ENCODE data around the gene ADCY10. TPM values are rescaled to one million over a fixed set of nuclear protein-coding genes. Genes with fewer than 3 reads are reported as not detected.
A peak's percentile ranks its signal among the peaks of the same experiment; 100 is the strongest.

Gene ADCY10
- total and polyA plus RNA-seq, 2 donors (not counting 3 experiments of a cell fraction or from before 2014, with no cell fraction given) = not detected

DNA sequence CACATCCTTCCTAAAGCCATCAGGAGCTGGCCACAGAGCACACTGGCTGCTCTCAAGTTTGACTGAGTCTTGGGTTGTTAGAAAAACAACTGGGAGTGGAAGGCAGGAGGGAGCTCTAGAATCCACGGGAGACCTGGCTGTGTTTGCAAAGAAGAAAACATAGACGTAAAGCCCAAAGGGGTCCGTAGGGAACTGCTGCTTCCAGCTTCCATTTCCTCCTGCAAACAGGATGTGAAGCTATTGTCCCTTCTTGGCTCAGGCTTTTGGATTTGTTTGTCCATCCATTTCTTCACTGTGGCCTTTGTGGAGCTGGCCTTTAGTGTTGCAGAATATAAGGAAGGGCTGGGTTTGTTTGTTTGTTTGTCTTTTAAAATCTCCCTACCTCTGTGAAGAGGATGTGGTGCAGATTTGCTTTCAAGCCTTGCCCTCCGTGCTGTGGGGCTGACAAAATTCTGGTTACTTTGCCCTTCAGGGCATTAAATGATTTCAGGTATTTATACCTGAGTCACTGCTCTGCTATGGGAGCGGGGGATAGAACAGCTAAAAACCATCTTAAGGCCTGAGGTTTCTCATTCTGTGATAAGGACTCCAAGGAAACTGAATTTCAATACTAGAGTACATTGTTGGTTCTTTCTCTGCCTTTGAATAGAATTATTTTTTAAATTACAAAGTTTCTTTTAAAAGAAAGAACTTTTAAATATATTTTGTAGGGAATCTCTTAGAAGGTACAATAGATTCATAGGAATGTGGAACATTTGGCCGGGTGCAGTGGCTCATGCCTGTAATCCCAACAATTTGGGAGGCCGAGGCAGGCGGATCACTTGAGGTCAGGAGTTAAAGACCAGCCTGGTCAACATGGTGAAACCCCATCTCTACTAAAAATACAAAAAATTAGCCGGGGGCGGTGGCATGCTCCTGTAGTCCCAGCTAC lies 117.9 kb downstream of the ADCY10 start:
- Histone ChIP-seq H4K20me1 (replicated peaks; ENCODE audit: control insufficient read depth, extremely low read depth, insufficient read depth, low read length) (no peaks in the 10 kb centered on the region), H3K9me3 (replicated peaks; ENCODE audit: control insufficient read depth, insufficient read depth, low read length) (no peaks in the 10 kb centered on the region), H3K79me2 (ENCODE audit: control insufficient read depth, insufficient read depth, low read length) (no peaks in the 10 kb centered on the region), H3K9ac (replicated peaks; ENCODE audit: extremely low read depth, insufficient read depth, low read length) (no peak overlapping the region), H3K9me1 (replicated peaks; ENCODE audit: control insufficient read depth, extremely low read depth, insufficient read depth, low read length) (no peaks in the 10 kb centered on the region), H3K27ac (ENCODE audit: insufficient read depth, low read depth, low read length) (peak overlapping the region; percentile 37), H2AFZ (ENCODE audit: low read depth, low read length) (peak overlapping the region; percentile 32), H3K4me1 (ENCODE audit: control insufficient read depth, extremely low read depth, insufficient read depth, low read length) (peaks cover 12% of the 10 kb centered on the region), H3K27me3 (ENCODE audit: control insufficient read depth in 2 of 2, insufficient read depth in 2 of 2, low read length in 2 of 2) (no peaks in the 10 kb centered on the region), H3K4me3 (replicated peaks in 1 of 3; ENCODE audit: insufficient read depth in 1 of 3, low read depth in 1 of 3, low read length in 3 of 3) (no peak overlapping the region), H3K36me3 (ENCODE audit: control insufficient read depth in 2 of 2, extremely low read depth in 1 of 2, insufficient read depth in 2 of 2, low read length in 2 of 2) (peaks cover 0 to under 1% of the 10 kb centered on the region in 2 experiments), H3K4me2 (ENCODE audit: insufficient read depth, low read length) (peak overlapping the region; percentile 50)
- no peak for TF ChIP-seq FOS (IDR thresholded peaks at IDR 0.05; ENCODE audit: borderline replicate concordance, insufficient read depth, low read length)
- ChIA-PET POLR2A (no interaction called here), CTCF (interaction anchor here (0.7 to 2.9 kb wide), 13 partner anchors 9 to 286 kb away, joined by 3 to 17 read pairs (median 4); partner anchors contain the start of gene MPZL1)
- DNase-seq (ENCODE audit: low read depth, low spot score) (peak; percentile 64), FAIRE-seq (peak; percentile 89)
- intact Hi-C loops (cut with micrococcal nuclease) = no loop called here
- no TSS peak for BruUV-seq (replicated peaks)
- dilution Hi-C loops (cut with MboI; ENCODE audit: extremely low pct_ligation_motif_present, low sequenced_read_pairs) = no loop called here

DNA sequence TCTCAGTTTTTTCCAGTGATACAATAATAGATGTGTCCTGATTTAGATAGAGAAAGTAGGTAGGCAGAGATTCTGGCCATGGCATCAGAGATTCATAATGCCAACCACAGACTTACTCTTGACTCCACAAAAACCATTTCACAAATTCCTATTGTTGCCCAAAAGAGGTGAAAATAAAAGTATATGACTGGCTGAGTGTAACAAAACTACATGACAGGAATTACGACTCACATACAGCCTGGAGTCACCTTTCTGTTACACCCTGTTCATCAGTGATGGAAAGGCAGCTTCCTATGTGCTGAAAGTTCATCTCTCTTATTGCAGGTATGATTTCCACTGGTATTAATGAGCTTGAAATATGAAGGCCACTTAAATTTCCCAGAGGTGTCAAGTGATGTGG lies 119.9 kb downstream of the ADCY10 start:
- no peaks in the 10 kb centered on the region for H4K20me1 ChIP-seq (replicated peaks; ENCODE audit: control insufficient read depth, extremely low read depth, insufficient read depth, low read length)
- intact Hi-C loops (cut with micrococcal nuclease) = no loop called here
- H3K27ac ChIP-seq (ENCODE audit: insufficient read depth, low read depth, low read length) = no peak overlapping the region
- no peak for DNase-seq (ENCODE audit: low read depth, low spot score)
- H3K9me1 ChIP-seq (replicated peaks; ENCODE audit: control insufficient read depth, extremely low read depth, insufficient read depth, low read length) = no peaks in the 10 kb centered on the region
- H3K4me1 ChIP-seq (ENCODE audit: control insufficient read depth, extremely low read depth, insufficient read depth, low read length) = peaks cover 12% of the 10 kb centered on the region
- no TSS peak for BruUV-seq (replicated peaks)
- CTCF ChIA-PET = no interaction called here
- H3K4me3 ChIP-seq (replicated peaks in 1 of 3; ENCODE audit: insufficient read depth in 1 of 3, low read depth in 1 of 3, low read length in 3 of 3) = no peak overlapping the region
- TF ChIP-seq MYC (IDR thresholded peaks at IDR 0.05; ENCODE audit: low read depth, low read length) (no peak), MAX (IDR thresholded peaks at IDR 0.05; ENCODE audit: insufficient read depth, insufficient read length) (no peak), JUN (IDR thresholded peaks at IDR 0.05; ENCODE audit: borderline replicate concordance, insufficient read depth, insufficient read length, low read depth) (no peak), POLR2A (IDR thresholded peaks at IDR 0.05; ENCODE audit: low read depth, low read length) (no peak)
- H3K79me2 ChIP-seq (ENCODE audit: control insufficient read depth, insufficient read depth, low read length) = no peaks in the 10 kb centered on the region
- peak; percentile 58 for FAIRE-seq
- no peaks in the 10 kb centered on the region for H3K9me3 ChIP-seq (replicated peaks; ENCODE audit: control insufficient read depth, insufficient read depth, low read length)
- H3K36me3 ChIP-seq (ENCODE audit: control insufficient read depth in 2 of 2, extremely low read depth in 1 of 2, insufficient read depth in 2 of 2, low read length in 2 of 2) = peaks cover 2 to 6% of the 10 kb centered on the region in 2 experiments
- POLR2A ChIA-PET = no interaction called here
- dilution Hi-C loops (cut with MboI; ENCODE audit: extremely low pct_ligation_motif_present, low sequenced_read_pairs) = no loop called here
- H2AFZ ChIP-seq (ENCODE audit: low read depth, low read length) = no peak overlapping the region
- H3K9ac ChIP-seq (replicated peaks; ENCODE audit: extremely low read depth, insufficient read depth, low read length) = no peak overlapping the region
- H3K4me2 ChIP-seq (ENCODE audit: insufficient read depth, low read length) = no peak overlapping the region
- no peaks in the 10 kb centered on the region for H3K27me3 ChIP-seq (ENCODE audit: control insufficient read depth in 2 of 2, insufficient read depth in 2 of 2, low read length in 2 of 2)
